SK-N-MC (cell line): ENCODE data around the gene DNAJC2.

ENCODE experiments used
- EZH2 ChIP-seq: fragments of 200-600 bp; sonication (generic); IDR thresholded peaks from one replicate; pipeline ENCODE4 v1.6.1; 2017; ENCODE audit warnings: antibody characterized with exemption
- FOXP2 ChIP-seq: optimal IDR thresholded peaks from 2 replicates; pipeline ENCODE3; 2011; ENCODE audit warnings: mild to moderate bottlenecking, moderate library complexity; ENCODE audit not compliant: insufficient read depth; ENCODE audit errors: extremely low read length, control extremely low read depth
- POLR2AphosphoS5 ChIP-seq: IDR thresholded peaks from 2 replicates; pipeline ENCODE4 v1.6.1; 2012; ENCODE audit warnings: mild to moderate bottlenecking, low read depth, low read length, borderline replicate concordance

DNA sequence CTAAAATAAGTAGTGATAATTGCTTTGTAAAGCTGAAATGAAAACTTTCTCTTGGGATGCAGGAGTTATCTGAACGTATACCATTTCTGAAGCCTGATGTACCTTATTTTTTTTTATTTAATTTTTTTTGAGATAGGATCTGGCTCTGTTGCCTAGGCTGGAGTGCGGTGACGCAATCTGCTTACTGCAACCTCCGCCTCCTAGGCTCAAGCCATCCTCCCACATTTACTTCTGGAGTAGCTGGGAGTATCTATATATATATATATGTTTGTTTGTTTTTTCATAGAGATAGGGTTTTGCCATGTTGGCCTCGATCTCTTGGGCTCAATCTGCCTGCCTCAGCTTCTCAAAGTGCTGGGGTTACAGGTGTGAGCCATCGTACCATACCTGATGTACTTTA, 44.9 kb downstream of the DNAJC2 start:
- no peak for TF ChIP-seq EZH2
- no peak for TF ChIP-seq POLR2AphosphoS5
- TF ChIP-seq FOXP2: no peak
